Ishikawa (cell line): ENCODE measurements around the gene TYRP1.

Experiments
- CEBPB ChIP-seq: IDR thresholded peaks from 2 replicates; pipeline ENCODE4 v1.6.1; 2012
- EP300 ChIP-seq: IDR thresholded peaks from 2 replicates; pipeline ENCODE4 v1.6.1; 2012; ENCODE audit warnings: borderline replicate concordance
- MAX ChIP-seq: IDR thresholded peaks from 2 replicates; pipeline ENCODE4 v1.6.1; 2012
- RAD21 ChIP-seq: IDR thresholded peaks from 2 replicates; pipeline ENCODE4 v1.6.1; 2012; ENCODE audit warnings: low read depth
- TAF1 ChIP-seq: IDR thresholded peaks from 2 replicates; pipeline ENCODE4 v1.6.1; 2012; ENCODE audit warnings: low read depth, mild to moderate bottlenecking
- TF ChIP-seq, protein P1 (sequence below): IDR thresholded peaks from 2 replicates; pipeline ENCODE4 v1.6.1; 2012; ENCODE audit warnings: low read depth, mild to moderate bottlenecking

- TF ChIP-seq TAF1 (no peak), MAX (no peak), CEBPB (no peak), EP300 (no peak), RAD21 (no peak)
- TF ChIP-seq, protein P1, sequence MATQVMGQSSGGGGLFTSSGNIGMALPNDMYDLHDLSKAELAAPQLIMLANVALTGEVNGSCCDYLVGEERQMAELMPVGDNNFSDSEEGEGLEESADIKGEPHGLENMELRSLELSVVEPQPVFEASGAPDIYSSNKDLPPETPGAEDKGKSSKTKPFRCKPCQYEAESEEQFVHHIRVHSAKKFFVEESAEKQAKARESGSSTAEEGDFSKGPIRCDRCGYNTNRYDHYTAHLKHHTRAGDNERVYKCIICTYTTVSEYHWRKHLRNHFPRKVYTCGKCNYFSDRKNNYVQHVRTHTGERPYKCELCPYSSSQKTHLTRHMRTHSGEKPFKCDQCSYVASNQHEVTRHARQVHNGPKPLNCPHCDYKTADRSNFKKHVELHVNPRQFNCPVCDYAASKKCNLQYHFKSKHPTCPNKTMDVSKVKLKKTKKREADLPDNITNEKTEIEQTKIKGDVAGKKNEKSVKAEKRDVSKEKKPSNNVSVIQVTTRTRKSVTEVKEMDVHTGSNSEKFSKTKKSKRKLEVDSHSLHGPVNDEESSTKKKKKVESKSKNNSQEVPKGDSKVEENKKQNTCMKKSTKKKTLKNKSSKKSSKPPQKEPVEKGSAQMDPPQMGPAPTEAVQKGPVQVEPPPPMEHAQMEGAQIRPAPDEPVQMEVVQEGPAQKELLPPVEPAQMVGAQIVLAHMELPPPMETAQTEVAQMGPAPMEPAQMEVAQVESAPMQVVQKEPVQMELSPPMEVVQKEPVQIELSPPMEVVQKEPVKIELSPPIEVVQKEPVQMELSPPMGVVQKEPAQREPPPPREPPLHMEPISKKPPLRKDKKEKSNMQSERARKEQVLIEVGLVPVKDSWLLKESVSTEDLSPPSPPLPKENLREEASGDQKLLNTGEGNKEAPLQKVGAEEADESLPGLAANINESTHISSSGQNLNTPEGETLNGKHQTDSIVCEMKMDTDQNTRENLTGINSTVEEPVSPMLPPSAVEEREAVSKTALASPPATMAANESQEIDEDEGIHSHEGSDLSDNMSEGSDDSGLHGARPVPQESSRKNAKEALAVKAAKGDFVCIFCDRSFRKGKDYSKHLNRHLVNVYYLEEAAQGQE = no peak
Measured at GRCh38 chr9:12684974-12685373, 8.2 kb upstream of the TYRP1 start.
